ENCODE results near the gene ADAM22.

ADAM22 gene

DNA sequence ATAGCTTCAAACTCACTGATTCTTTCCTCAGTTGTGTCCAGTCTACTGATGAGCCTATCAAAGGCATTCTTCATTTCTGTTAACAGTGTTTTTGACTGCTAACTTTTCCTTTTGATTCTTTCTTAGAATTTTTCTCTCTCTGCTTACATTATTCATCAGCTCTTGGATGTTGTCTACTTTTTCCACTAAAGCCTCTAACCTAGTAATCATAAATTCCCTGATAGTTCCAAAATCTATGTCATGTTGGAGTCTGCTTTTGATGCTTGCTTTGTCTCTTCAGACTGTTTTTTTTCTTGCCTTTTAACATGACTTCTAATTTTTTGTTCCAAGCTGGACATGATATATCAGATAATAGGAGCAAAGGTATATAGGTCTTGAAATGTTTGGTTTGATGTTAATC is 78.0 kb downstream of the ADAM22 start:
- H3K4me3 ChIP-seq (ENCODE audit: control insufficient read depth, low read depth, low read length): no peak overlapping the region
- no peak for TF ChIP-seq CTCF (IDR thresholded peaks at IDR 0.05; ENCODE audit: control insufficient read depth, insufficient read depth, low read depth, low read length, missing control alignments)

GRCh38 chr7:88013981-88014380 is 79.9 kb downstream of the ADAM22 start:
- no peak for TF ChIP-seq CTCF (IDR thresholded peaks at IDR 0.05; ENCODE audit: control insufficient read depth, insufficient read depth, low read depth, low read length, missing control alignments)
- no peak overlapping the region for H3K4me3 ChIP-seq (ENCODE audit: control insufficient read depth, low read depth, low read length)
- no peak for DNase-seq (ENCODE audit: low read depth)

More for the DNA sequence above, 78.0 kb downstream of the ADAM22 start:
- DNase-seq (ENCODE audit: low read depth): no peak

GRCh38 chr7:88014581-88014980 is 80.5 kb downstream of the ADAM22 start:
- no peak for DNase-seq (ENCODE audit: low read depth)
- H3K4me3 ChIP-seq (ENCODE audit: control insufficient read depth, low read depth, low read length): no peak overlapping the region
- no peak for TF ChIP-seq CTCF (IDR thresholded peaks at IDR 0.05; ENCODE audit: control insufficient read depth, insufficient read depth, low read depth, low read length, missing control alignments)

- no peak overlapping the region for H3K4me3 ChIP-seq (ENCODE audit: control insufficient read depth, low read depth, low read length)
- DNase-seq (ENCODE audit: low read depth): no peak
- no peak for TF ChIP-seq CTCF (IDR thresholded peaks at IDR 0.05; ENCODE audit: control insufficient read depth, insufficient read depth, low read depth, low read length, missing control alignments)
These were observed 81.3 kb downstream of the ADAM22 start for GRCh38 chr7:88015309-88015708.

GRCh38 chr7:88018501-88018900 is 84.5 kb downstream of the ADAM22 start:
- no peak overlapping the region for H3K4me3 ChIP-seq (ENCODE audit: control insufficient read depth, low read depth, low read length)
- DNase-seq (ENCODE audit: low read depth): no peak
- no peak for TF ChIP-seq CTCF (IDR thresholded peaks at IDR 0.05; ENCODE audit: control insufficient read depth, insufficient read depth, low read depth, low read length, missing control alignments)

DNA sequence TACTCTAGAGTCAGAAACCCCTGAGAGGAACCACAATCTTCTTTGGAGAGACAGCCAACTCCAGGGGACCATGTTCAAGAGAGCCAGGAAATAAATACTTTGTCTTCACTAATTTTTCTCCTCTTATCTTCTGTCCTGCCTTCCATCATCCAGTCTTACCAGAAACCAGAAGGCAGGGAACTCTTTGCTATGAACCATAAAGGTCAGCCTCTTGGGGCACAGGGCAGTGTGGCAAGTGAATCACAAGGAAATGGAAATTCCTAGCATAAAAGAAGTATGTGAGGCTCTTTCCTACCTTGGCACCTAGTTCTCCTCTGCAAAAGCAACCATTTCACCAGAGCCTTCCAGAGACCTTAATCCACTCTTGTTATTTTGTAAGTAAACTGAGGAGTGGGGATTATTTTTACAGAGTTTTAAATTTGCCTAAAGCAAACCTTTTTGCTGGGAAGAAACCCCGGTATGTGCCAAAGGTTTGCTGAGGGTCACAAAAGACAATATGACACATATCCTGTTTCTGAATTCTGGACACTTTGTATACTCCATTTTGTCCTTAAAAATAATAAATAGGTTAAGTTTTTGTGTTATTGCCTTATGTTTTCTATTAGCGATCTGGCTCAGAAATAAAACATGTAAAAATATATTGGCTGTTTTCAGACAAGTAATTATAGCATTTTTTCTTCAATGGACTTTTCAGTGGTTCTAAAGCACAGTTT is 87.1 kb downstream of the ADAM22 start:
- H3K4me3 ChIP-seq (ENCODE audit: control insufficient read depth, low read depth, low read length): no peak overlapping the region
- no peak for DNase-seq (ENCODE audit: low read depth)
- no peak for TF ChIP-seq CTCF (IDR thresholded peaks at IDR 0.05; ENCODE audit: control insufficient read depth, insufficient read depth, low read depth, low read length, missing control alignments)
